GM12874 (cell line): ENCODE results near the gene GTF2H4.

Experiments
- TF ChIP-seq, protein P1 (sequence below): IDR thresholded peaks from 2 replicates; pipeline ENCODE4 v1.5.1; 2011; ENCODE audit warnings: low read depth, mild to moderate bottlenecking, control low read depth, low read length, moderate library complexity; ENCODE audit not compliant: insufficient read depth

GTF2H4 gene

DNA sequence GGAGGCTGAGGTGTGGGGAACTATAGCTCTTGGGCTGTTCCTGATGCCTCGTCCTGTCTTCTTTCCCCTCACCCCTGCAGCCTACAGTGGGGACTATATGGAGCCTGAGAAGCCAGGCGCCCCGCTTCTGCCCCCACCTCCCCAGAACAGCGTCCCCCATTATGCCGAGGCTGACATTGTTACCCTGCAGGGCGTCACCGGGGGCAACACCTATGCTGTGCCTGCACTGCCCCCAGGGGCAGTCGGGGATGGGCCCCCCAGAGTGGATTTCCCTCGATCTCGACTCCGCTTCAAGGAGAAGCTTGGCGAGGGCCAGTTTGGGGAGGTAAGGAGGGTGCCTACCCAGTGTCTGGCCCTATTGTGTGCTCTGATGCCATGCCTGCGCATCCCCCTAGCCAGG is 11.5 kb upstream of the GTF2H4 start:
- TF ChIP-seq, protein P1, sequence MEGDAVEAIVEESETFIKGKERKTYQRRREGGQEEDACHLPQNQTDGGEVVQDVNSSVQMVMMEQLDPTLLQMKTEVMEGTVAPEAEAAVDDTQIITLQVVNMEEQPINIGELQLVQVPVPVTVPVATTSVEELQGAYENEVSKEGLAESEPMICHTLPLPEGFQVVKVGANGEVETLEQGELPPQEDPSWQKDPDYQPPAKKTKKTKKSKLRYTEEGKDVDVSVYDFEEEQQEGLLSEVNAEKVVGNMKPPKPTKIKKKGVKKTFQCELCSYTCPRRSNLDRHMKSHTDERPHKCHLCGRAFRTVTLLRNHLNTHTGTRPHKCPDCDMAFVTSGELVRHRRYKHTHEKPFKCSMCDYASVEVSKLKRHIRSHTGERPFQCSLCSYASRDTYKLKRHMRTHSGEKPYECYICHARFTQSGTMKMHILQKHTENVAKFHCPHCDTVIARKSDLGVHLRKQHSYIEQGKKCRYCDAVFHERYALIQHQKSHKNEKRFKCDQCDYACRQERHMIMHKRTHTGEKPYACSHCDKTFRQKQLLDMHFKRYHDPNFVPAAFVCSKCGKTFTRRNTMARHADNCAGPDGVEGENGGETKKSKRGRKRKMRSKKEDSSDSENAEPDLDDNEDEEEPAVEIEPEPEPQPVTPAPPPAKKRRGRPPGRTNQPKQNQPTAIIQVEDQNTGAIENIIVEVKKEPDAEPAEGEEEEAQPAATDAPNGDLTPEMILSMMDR = no peak

DNA sequence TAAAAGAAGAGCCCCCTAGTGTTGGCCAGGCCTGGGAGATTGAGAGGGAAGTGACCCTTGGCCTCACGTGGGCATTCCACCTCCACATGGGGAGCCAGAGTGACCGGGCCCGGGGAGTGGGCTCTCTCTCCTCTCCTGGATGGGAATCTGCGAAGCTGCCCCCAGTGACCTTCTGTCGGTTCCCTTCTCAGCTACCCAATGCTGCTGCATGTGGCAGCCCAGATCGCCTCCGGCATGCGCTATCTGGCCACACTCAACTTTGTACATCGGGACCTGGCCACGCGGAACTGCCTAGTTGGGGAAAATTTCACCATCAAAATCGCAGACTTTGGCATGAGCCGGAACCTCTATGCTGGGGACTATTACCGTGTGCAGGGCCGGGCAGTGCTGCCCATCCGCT is 10.1 kb upstream of the GTF2H4 start:
- TF ChIP-seq, protein P1 = no peak

DNA sequence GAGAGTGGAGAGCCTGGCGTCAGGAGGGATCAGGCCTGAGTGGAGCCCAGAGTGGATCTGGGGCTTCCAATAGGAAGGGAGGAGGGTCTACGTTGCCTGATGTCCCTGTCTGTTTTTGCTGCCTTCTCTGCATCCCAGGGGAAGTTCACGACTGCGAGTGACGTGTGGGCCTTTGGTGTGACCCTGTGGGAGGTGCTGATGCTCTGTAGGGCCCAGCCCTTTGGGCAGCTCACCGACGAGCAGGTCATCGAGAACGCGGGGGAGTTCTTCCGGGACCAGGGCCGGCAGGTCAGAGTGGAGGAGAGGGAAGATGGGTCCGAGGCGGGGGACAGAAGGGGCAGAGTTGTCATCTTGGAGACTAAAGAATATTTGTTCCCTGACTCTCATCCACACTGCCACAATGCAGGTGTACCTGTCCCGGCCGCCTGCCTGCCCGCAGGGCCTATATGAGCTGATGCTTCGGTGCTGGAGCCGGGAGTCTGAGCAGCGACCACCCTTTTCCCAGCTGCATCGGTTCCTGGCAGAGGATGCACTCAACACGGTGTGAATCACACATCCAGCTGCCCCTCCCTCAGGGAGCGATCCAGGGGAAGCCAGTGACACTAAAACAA is 9.2 kb upstream of the GTF2H4 start:
- TF ChIP-seq, protein P1 = no peak

DNA sequence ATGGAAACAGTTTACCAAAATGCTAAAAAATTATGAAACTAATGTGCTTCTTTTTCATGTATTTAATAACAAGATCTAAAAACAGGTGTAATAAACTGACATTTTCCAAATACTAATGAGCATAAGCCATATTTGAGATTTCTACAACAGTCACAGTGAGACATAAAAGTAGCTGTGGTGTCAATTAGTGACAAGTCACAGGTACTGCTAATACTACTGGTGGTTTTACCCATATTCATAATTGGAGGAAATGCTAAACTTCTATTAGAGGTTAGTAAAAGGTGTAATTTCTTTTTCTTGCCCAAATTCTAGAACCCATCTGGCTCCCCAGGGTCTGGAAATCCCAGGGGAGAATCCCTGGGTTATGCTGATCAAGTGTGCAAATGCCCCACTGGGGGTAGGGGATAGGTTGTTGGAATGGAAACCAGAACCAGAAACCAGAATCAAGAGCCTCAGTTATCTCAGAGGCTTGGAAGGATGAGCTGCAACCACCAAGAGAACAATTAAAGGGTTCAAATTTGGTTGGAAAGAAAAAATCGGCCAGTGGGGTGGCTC is 7.1 kb upstream of the GTF2H4 start:
- TF ChIP-seq, protein P1 = no peak

DNA sequence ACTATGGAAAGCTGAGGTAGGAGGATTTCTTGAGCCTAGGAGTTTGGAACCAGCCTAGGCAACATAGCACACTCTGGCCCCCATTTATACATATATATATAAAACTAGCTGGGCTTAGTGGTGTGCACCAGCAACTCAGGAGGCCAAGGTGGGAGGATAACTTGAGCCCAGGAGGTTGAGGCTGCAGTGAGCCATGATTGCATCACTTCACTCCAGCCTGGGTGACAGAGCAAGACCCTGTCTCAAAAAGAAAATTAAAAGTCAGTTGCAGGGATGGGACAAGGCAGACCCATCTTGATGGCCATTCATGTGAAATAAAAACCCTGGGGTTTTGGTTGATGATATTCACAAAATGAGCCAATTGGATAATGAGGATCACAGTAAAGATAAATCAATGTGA is 6.6 kb upstream of the GTF2H4 start:
- TF ChIP-seq, protein P1 = no peak

DNA sequence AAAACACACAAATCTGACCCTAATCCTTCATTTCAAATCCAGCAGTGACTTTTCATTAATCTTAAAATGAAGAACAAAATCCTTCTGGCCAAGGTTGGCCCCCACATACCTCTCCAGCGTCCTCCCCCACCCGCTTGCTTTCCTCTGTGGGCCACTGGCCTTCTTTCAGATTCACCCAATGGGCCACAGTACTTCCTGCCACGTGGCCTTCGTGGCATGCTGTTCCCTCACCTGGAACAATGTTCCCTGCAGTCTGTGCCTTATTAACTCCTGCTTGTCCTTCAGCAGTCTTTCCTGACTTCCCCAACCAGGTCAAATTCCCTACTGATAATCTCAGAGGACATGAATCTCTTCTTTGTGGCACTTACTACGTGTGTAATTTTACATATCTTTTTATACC is 5.3 kb upstream of the GTF2H4 start:
- TF ChIP-seq, protein P1 = no peak

DNA sequence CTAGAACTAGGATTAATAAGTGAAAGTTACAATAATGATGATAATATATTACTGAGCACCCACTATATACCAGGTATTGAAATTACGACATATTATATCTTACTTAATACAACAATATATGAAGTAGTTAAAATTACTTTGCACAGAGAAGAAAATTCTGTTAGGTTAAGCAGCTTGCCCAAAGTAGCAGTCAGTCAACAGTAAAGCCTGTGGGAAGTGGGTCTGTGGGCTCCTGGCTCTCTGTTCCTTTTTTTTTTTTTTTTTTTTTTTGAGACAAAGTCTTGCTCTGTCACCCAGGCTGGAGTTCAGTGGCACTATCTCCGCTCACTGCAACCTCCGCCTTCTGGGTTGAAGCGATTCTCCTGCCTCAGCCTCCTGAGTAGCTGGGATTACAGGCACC is 4.8 kb upstream of the GTF2H4 start:
- TF ChIP-seq, protein P1 = no peak
